GM21619 (cell line): ENCODE results near the gene CAPZB.

Experiments
- ATAC-seq: cut with Tn5 transposase; IDR thresholded peaks from one replicate; pipeline ENCODE4 v1.9.1; 2021; ENCODE audit not compliant: unreplicated experiment

Gene CAPZB

GRCh38 chr1:19354531-19354981, 130.8 kb downstream of the CAPZB start:
- ATAC-seq = no peak

DNA sequence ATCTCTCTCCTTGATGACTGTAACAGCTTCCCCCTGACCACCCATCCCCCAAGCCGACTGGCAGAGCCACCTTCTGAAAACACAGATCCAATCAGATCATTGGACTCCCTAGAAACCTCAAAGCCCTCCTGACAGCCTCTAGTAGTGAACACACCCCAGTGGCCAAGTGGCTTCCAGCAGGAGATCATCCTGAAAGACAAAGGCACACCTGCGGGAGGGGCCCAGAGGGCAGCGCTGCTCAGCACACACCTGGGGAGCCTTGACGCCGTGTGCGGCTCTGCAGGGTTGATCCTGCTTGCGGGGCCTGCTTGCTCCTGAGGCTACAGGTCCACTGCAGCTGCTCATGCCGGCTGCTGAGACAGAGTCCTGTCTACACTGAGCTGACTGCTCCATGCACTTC, 131.7 kb downstream of the CAPZB start:
- ATAC-seq = no peak

- no peak for ATAC-seq
Observed at GRCh38 chr1:19352839-19353238, 132.5 kb downstream of the CAPZB start.

DNA sequence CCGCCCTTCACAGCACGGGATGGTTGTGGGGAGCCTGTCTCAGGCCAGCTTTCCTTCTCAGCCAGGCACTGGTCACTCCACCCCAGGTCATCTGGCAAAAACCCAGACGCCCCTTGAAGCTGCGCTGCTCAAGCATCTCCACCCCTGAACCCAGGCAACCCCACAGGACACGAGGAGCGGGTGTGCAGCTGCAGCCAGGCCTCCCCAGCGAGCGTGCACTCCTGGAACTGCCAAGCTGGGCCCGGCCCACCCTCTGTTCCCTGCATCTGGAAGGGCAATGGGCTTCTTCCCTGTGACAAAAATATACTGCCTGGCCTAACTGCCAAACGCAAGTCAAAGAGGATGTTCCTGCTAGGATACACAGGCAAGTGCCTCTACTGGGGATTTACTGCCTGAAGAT, 133.5 kb downstream of the CAPZB start:
- no peak for ATAC-seq

DNA sequence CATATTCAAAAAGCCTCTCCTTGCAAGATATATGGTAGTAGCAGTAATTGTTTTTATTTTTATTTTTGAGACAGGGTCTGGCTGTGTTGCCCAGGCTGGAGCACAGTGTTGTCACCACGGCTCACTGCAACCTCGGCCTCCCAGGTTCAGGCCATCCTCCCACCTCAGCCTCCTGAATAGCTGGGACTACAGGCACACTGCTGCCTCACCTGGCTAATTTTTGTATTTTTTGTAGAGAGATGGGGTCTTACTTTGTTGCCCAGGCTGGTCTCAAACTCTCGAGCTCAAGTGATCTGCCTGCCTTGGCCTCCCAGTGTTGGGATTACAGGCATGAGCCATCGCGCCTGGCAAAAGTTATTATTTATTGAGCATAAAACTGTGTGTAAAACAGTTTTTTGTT, 134.8 kb downstream of the CAPZB start:
- no peak for ATAC-seq

DNA sequence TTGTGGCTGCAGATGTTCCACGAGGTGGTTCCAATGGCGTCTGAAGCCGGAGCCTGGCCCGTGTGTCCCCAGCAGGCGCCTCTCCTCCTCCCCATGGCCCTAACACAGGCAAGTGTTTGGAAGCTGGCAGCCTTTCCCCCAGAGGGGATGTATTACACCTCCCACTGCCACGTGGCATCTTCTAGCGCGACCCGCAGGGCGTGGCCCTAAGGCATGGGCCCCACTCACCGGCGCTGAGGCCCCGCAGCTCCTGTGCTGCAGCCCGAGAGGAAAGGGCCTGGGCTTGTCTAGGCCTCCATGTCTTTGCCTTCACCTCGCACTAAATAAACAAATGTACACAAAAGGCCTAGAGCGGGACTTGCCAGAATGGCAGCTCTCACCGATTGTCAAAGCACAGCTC, 135.3 kb downstream of the CAPZB start:
- ATAC-seq = no peak

DNA sequence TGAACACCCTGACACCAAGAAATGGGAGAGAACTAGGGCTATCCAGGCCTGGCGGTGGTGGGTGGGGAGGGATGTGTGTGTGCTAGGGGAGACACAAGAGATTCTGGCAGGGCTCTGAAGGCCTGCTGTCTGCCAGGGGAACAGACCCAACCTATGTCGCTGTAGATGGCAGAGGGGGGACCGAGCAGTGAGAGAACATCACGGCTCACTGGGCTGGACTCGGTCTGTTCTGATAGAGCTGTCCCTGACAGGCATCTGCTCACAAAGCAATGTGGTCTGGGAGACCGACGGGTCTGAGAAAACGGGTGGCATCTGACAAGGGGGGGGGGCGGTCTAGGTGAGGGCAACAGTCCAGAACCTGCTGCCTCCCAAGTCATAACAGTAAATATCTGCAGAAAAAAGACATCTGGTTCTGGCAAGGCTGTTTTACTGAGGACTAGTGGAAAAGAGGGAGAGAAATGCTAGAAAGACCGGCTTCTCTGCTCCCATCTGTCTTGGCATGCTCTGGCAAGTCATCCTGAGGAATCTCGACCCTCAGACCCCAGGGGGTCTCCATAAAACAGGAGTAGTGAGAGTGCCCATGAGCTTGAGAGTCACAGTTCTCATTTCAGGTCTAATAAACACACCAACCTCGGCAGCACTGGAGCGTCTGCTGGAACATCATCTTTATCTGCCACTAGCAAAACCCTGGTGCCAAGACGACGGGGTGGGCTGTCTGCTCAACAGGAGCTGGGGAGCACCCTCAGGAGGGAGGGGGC, 136.7 kb downstream of the CAPZB start:
- ATAC-seq = no peak

DNA sequence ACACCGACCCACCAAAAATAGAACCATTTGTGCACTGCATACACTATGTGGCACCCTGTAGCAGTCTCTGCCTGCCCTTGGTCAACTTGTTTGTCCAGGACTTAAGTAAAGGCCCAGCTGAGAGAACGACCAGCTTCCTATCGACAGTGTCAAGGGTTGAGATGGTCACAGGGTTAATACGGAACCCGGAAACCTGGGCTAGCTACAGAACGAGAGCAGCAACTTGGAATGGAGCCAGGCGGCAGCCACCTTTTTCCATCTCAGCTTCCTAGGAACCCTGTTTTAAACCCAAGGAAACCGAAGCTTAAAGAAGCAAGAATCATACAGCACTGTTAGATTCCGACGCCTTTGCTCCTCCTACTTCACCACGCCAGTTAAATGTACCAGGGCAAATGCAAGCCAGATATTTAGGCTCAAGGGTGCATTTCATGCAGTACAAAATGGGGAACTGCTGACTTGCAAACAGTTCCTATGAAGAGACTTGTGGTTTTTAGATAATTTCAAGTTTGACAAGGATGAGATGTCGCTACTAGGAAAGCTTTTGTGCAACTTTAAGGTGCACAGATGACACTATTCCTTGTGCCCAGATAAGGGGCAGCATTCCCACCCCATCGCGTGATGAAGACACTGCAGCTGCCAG, 137.7 kb downstream of the CAPZB start:
- no peak for ATAC-seq

- ATAC-seq = no peak
Observed at GRCh38 chr1:19346026-19346425, 139.3 kb downstream of the CAPZB start.

- no peak for ATAC-seq
Observed at GRCh38 chr1:19345391-19345790, 139.9 kb downstream of the CAPZB start.

DNA sequence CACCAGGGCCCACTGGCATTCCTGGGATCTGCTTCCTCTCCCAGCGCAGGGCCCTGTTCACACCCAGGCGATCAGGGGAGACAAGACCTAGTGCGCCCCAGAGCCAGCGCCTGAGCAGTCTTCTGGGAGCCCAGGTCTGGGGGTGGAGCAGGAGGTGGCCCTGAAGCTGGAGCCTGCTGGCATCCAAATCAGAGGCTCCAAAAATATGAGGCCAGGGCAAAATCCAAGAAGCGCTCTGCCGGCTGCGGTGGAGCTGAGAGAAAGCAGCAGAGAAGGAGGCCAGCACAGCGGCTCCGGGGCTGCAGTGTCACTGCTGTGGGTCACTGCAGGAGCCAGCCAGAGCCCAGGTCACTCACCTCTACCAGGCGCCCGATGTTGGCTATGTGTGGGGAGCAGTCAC, 140.5 kb downstream of the CAPZB start:
- no peak for ATAC-seq

DNA sequence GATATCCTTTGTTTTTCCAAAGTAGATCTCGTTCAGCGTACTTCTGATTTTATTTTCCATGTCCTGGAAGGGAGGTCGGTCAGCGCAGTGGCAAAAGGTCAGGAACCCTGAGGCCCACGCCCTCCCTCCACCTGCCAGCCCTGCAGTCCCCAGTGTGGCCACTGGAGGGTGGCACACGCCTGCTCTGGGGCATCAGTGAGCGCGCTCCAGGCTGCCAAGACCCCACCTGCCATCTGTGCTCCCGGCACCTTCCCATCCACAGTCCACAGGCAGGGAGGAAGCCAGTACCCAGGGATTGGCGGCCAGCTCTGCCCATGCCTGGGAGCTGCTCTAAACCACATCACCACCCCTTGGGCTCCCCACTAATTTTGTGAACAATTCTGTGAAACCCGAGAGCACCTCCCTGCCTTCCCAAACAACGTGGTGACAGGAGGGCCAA, 140.9 kb downstream of the CAPZB start:
- ATAC-seq = no peak

- ATAC-seq = no peak
Observed at GRCh38 chr1:19343617-19344350, 141.6 kb downstream of the CAPZB start.

DNA sequence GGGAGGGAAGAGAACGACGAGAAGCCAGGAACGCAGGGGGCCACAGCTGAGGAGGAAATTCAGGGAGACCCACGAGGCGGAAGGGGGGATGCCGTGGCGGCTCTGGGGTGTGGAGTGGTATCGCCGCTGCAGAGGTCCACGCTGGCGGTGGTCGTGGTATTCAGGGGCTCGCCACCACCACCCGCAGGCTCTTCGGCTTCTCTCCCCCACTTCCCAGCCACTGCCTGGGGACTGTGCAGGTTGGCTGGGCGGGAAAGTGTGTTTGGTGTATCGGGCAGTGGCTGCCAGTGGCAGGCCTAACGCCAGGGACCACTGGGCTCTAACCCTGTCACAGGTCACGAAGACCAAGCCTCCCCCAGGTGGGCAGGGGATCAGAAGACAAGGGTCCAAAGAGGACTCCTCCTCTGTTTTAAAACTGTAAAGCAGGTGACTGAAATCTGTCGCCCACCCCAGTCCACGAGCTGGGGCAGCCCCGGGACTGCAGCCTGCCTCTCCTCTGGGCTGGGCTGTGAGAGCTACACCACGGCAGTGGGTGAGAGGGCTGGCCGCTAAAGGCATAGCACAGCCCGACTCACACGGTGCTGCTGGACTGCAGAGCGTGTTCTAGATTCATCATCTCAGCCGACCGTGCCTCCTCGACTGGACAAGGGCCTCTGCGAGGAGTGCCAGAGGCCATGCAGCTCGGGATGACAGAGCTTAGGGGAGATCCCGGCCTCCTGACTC, 142.3 kb downstream of the CAPZB start:
- no peak for ATAC-seq

DNA sequence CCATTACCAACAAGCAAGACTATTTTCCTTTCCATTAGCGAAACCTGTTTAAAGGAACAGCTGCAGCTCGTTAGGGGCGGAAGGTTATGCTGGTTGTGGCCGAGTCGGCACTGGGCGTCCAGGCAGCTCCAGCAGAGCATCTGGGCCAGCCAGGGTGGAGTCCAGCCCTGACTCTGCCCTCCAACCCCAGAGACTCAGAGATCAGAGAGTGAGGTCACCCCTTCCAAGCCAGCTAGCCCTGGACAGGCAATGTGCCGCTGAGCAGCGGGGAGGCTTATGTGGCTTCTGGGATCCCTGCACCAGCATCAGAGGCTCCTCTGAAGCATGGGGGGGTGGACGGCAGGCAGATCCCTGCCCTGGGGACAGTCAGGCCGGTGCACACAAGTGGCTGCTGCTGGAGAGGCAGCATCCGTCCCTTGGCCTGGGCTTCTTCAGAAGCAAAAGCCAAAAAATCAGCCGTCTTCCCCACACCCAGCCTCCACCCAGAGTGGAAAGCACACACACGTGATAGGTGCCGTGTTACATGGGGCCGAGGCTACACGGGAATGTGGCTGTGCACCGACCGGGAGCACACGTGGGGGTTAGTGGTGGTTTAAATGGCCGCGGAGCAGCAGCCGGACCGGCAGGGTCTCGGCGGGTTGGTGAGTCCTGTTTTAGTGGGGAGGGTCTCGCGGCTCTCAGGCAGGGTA, 143.1 kb downstream of the CAPZB start:
- no peak for ATAC-seq

DNA sequence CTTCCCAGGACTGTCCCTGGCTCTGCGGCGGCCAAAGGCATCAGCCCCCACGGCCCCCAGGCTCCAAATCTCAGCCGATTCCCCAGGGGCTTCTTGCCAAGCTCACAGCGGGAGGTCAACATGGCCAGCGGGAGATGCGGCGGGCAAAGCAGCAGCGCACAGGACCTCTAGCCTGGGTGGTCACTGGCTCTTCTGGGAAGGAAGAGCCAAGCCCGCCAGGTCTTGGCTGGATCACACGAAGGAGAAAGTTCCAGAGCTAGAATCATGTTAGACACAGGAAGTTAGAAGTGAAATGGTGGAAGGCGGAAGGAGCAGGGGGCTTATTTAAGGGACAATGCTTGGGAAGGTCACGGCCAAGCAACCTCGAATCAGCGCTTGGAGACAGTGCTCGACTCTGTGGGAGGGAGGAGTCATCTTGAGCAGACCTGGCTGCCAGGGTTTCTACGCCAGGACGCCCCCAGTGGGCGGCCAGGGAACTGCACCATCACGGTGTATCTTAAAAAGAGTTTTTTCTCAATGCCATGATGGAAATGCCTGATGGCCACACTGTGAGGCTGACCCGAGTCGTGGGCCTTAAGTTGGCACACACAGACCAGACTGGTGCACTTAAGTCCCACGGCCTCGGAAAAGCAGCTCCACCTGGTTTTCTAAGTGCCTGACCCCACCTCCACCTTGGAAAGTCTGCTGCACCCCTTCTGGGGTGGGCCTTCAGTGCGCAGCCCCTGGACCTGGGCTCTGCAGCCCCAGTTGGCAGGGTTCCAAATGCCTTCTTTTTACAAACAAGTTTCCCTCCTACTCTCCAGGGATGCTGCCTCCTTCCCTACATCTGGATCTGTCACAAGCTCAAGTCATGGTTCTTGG, 143.9 kb downstream of the CAPZB start:
- no peak for ATAC-seq

DNA sequence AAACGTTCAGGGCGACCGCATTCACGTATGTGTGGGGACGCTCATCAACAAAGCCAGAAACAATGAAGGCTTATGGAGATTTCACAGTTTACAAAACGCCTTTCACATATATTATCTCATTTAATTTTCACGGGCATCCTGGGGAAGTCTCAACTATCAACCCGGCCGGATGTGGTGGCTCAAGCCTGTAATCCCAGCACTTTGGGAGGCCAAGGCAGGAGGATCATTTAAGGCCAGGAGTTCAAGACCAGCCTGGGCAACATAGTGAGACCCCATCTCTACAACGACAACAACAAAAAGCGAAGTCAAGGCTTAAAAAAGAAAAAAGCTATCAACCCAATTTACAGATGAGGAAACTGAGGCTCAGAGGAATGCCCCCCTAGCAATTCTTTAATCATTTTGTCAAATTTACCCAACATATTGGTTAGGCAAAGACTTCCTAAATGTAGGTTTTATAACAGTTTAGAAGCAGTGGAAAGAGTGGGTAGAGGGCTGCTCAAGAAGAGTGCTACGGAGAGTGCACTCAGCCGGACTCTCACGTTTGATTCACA, 144.9 kb downstream of the CAPZB start:
- ATAC-seq = no peak

DNA sequence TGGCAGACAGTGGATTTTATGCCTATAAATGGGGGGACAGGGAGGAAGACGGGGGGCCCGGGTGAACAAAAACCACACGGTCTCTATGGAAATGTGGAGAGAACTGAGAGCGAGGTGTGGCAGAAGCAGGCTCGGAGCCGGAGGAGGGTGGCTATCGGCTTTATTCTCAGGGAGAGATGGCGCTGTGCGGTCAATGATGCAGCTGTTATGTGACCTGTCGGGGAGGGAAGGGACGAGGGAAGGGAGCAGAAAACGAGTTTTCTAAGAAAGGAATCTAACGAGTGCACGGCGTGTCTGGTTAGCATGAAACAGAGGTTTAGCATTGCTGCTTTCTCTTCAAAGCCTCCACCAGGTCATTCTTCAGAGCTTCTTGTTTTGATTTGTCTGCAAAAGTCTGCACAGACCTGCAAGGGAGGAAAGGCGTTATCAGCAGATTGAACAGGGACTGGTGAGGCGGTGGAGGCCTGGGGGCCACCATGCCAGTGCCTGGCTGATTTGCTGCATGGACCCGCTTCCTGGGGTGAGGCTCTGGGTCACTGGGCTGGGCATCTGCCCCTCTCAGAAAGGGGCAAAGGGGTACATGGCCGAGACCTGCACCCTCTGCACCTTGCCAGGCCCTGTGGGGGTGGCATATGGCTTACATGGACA, 146.0 kb downstream of the CAPZB start:
- no peak for ATAC-seq

DNA sequence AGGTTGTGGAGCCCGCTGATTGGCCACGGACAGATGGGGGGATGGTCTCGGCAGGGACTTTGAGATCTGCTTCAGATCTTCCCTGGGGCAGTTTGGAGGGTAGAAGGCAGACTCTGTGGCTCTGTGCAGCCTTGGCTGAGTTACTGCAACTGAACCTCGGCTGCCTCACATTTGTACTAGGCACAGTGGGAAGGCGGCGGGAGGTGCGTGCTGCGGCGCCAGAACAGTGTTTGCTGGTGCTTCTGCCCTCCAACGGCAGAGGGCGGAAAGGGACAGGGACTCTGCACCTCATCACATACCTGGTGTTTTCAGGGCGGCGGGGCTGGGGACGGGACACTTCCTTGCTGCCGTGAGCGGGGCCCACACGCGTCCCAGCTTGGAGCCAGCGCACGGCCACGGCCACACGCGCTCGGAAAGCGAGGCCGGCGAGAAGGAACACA, 147.0 kb downstream of the CAPZB start:
- ATAC-seq = no peak
